HG03159 (cell line): ENCODE results near the gene COBLL1.

Source experiments
- ATAC-seq: cut with Tn5 transposase; IDR thresholded peaks from one replicate; pipeline ENCODE4 v1.9.1; 2021; ENCODE audit warnings: mild to moderate bottlenecking, moderate library complexity; ENCODE audit not compliant: unreplicated experiment

COBLL1 gene

GRCh38 chr2:164642946-164643555, 198.6 kb downstream of the COBLL1 start:
- ATAC-seq, result no peak

GRCh38 chr2:164642268-164642667, 199.4 kb downstream of the COBLL1 start:
- no peak for ATAC-seq
